ENCODE measurements around the gene ILKAP. TPM values are rescaled to one million over a fixed set of nuclear protein-coding genes. Genes with fewer than 3 reads are reported as not detected.

Gene ILKAP
- total RNA-seq, 1 experiment from 2014 or later, result 49.9 TPM

DNA sequence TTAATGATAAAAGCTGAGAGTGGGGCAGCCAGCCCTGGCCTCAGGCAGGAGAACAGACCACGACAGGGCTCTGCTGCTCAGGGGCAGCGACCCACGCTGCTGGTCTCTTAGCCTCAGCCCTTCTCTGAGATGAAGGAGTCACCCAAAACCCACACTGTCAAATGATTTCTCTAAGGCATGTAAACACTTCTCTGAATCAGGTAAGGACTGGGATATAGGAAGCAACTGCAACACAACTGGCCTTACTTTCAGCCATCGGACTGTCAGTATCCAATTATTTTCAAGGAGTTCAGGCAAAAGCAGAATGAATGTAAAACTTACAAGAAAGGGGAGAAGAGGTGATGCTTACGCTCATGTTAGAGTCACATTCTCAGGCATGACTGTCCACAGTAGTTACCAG lies 22.9 kb downstream of the ILKAP start:
- peaks cover 24% of the 10 kb centered on the region for H3K36me3 ChIP-seq (ENCODE audit: control insufficient read depth, insufficient read depth, low read length)
- intact Hi-C loops (cut with micrococcal nuclease; ENCODE audit: unreplicated experiment), result no loop called here

DNA sequence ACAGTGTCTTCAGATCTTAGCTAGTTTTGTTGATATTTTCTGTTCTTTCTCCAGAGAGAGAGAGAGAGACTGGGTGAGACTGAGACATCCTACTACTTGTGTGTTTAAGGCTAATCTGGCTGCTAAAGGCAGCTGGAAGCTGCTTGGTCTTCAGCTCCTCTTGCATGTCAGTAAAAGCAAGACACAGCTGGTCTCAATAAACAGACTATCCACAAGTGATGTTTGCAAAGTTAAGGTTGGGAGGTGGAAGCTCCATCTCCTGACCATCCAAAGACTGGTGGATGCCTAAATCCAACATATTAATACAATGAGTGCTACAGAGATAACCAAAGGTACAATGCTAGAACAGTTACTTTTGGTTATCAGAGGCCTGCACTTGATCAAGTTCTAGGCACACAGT lies 26.9 kb downstream of the ILKAP start:
- CTCF ChIA-PET, result no interaction called here
- Histone ChIP-seq H3K9me3 (ENCODE audit: control insufficient read depth, insufficient read depth, low read depth, low read length) (no peaks in the 10 kb centered on the region), H3K36me3 (ENCODE audit: control insufficient read depth, insufficient read depth, low read length) (peaks cover 13% of the 10 kb centered on the region), H3K4me3 (ENCODE audit: low read depth in 2 of 2, low read length in 2 of 2) (no peak overlapping the region), H3K27ac (ENCODE audit: low read length) (no peak overlapping the region), H3K4me1 (ENCODE audit: control insufficient read depth, insufficient read depth, low read length) (no peaks in the 10 kb centered on the region), H3K27me3 (ENCODE audit: control insufficient read depth, insufficient read depth, low read length) (no peaks in the 10 kb centered on the region)
- intact Hi-C loops (cut with micrococcal nuclease; ENCODE audit: unreplicated experiment) (no loop called here), in situ Hi-C loops (cut with HindIII; ENCODE audit: low pct_unique_long_range_greater_than_20kb, low sequenced_read_pairs) (no loop called here)
- no peak for DNase-seq (ENCODE audit: low read depth, low spot score)
- POLR2A ChIA-PET, result no interaction called here
- BruUV-seq (replicated peaks), result no TSS peak
- TF ChIP-seq, protein P1, sequence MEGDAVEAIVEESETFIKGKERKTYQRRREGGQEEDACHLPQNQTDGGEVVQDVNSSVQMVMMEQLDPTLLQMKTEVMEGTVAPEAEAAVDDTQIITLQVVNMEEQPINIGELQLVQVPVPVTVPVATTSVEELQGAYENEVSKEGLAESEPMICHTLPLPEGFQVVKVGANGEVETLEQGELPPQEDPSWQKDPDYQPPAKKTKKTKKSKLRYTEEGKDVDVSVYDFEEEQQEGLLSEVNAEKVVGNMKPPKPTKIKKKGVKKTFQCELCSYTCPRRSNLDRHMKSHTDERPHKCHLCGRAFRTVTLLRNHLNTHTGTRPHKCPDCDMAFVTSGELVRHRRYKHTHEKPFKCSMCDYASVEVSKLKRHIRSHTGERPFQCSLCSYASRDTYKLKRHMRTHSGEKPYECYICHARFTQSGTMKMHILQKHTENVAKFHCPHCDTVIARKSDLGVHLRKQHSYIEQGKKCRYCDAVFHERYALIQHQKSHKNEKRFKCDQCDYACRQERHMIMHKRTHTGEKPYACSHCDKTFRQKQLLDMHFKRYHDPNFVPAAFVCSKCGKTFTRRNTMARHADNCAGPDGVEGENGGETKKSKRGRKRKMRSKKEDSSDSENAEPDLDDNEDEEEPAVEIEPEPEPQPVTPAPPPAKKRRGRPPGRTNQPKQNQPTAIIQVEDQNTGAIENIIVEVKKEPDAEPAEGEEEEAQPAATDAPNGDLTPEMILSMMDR (IDR thresholded peaks at IDR 0.05), result no peak
- TF ChIP-seq POLR2AphosphoS5 (IDR thresholded peaks at IDR 0.05; ENCODE audit: low read depth, low read length) (no peak), SIN3A (IDR thresholded peaks at IDR 0.05; ENCODE audit: borderline replicate concordance, insufficient read depth, low read depth, low read length) (no peak)
- ATAC-seq, result no peak

More for the DNA sequence above, 22.9 kb downstream of the ILKAP start:
- no peak overlapping the region for H3K4me3 ChIP-seq (ENCODE audit: low read depth in 2 of 2, low read length in 2 of 2)
- DNase-seq (ENCODE audit: low read depth, low spot score) (no peak), ATAC-seq (no peak)
- no peaks in the 10 kb centered on the region for H3K4me1 ChIP-seq (ENCODE audit: control insufficient read depth, insufficient read depth, low read length)
- H3K9me3 ChIP-seq (ENCODE audit: control insufficient read depth, insufficient read depth, low read depth, low read length), result no peaks in the 10 kb centered on the region
- H3K27me3 ChIP-seq (ENCODE audit: control insufficient read depth, insufficient read depth, low read length), result no peaks in the 10 kb centered on the region
- in situ Hi-C loops (cut with HindIII; ENCODE audit: low pct_unique_long_range_greater_than_20kb, low sequenced_read_pairs), result no loop called here
- BruUV-seq (replicated peaks), result no TSS peak
- no peak overlapping the region for H3K27ac ChIP-seq (ENCODE audit: low read length)
- ChIA-PET POLR2A (no interaction called here), CTCF (no interaction called here)
- no peak for TF ChIP-seq SIN3A (IDR thresholded peaks at IDR 0.05; ENCODE audit: borderline replicate concordance, insufficient read depth, low read depth, low read length)
- TF ChIP-seq, protein P2, sequence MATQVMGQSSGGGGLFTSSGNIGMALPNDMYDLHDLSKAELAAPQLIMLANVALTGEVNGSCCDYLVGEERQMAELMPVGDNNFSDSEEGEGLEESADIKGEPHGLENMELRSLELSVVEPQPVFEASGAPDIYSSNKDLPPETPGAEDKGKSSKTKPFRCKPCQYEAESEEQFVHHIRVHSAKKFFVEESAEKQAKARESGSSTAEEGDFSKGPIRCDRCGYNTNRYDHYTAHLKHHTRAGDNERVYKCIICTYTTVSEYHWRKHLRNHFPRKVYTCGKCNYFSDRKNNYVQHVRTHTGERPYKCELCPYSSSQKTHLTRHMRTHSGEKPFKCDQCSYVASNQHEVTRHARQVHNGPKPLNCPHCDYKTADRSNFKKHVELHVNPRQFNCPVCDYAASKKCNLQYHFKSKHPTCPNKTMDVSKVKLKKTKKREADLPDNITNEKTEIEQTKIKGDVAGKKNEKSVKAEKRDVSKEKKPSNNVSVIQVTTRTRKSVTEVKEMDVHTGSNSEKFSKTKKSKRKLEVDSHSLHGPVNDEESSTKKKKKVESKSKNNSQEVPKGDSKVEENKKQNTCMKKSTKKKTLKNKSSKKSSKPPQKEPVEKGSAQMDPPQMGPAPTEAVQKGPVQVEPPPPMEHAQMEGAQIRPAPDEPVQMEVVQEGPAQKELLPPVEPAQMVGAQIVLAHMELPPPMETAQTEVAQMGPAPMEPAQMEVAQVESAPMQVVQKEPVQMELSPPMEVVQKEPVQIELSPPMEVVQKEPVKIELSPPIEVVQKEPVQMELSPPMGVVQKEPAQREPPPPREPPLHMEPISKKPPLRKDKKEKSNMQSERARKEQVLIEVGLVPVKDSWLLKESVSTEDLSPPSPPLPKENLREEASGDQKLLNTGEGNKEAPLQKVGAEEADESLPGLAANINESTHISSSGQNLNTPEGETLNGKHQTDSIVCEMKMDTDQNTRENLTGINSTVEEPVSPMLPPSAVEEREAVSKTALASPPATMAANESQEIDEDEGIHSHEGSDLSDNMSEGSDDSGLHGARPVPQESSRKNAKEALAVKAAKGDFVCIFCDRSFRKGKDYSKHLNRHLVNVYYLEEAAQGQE (IDR thresholded peaks at IDR 0.05; ENCODE audit: insufficient read depth in 1 of 2, low read depth in 2 of 2, low read length in 1 of 2), result no peak
- no peak for TF ChIP-seq POLR2AphosphoS5 (IDR thresholded peaks at IDR 0.05; ENCODE audit: low read depth, low read length)
- no peak for TF ChIP-seq TCF7L2 (IDR thresholded peaks at IDR 0.05; ENCODE audit: low read depth, low read length)
- TF ChIP-seq, protein P1 (IDR thresholded peaks at IDR 0.05), result no peak

All from Panc1 (cell line).